ENCODE measurements around the gene PIGU.
"Not testable (repeated sequence)": the region's sequence is repeated elsewhere in the genome, so short reads cannot be mapped to it uniquely, and the experiment has no call there.

Gene PIGU

DNA sequence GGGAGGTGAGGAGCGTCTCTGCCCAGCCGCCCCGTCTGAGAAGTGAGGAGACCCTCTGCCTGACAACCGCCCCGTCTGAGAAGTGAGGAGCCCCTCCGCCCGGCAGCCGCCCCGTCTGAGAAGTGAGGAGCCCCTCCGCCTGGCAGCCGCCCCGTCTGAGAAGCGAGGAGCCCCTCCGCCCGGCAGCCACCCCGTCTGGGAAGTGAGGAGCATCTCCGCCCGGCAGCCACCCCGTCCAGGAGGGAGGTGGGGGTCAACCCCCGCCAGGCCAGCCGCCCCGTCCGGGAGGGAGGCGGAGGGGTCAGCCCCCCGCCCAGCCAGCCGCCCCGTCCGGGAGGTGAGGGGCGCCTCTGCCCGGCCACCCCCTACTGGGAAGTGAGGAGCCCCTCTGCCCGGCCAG lies 18.2 kb downstream of the PIGU start:
- not testable (repeated sequence) for DNase-seq

DNA sequence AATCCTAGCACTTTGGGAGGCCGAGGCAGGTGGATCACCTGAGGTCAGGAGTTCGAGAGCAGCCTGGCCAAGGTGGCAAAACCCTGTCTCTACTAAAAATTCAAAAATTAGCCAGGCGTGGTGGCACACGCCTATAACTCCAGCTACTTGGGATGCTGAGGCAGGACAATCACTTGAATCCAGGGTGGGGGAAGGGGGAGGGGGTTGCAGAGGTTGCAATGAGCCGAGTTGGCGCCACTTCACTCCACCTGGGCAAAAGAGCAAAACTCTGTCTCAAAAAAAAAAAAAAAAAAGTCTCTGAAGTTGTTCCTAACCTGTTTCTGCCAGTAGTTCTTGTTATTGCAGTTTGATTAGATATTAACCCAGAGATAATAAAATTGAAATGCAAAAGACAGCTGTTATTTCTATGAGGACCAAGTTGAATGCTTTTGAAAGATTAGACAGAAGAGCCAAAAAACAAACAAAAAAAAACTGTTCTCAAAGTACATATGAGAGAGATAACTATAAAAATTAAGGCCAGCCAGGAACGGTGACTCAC lies 22.6 kb downstream of the PIGU start:
- DNase-seq = no peak

DNA sequence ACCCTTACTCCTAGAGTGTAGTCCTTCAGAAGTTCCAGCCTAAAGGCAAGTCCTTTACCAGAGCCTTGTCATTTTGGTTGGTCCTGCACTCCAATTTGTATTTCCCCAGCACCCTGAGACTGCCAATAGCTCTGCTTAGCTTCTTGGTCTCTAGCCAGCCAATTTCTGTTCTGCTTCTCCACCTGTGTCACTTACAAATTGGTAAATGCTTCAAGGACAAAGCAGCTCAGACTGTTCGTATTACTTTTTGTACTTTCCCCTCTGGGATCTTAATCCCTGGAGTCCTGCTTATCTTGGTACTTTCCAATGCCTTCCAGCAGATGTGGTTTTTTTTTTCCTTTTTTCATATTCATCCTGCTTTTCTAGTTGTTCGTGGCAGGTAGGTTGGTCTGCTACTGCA lies 25.7 kb downstream of the PIGU start:
- DNase-seq = no peak

- no peak for DNase-seq
Observed at GRCh38 chr20:34647737-34648136, 29.2 kb downstream of the PIGU start.

DNA sequence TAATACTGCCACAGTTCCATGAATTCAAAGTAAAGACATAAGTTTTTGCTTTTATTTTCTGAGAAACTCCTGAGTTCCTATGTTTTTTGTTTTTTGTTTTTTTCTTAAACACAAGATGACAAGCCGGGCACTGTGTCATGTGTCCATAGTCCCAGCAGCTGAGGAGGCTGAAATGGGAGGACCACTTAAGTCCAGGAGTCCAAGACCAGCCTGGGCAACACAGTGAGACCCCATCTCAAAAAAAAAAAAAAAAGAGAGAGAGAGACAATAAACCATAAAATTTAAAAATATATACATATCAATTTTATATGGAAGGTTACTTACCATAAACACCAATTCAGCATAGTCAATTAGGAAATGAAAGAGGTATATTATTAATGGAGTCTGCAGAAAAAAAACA lies 31.9 kb downstream of the PIGU start:
- no peak for DNase-seq

GRCh38 chr20:34644345-34644744 lies 32.5 kb downstream of the PIGU start:
- DNase-seq = no peak

DNA sequence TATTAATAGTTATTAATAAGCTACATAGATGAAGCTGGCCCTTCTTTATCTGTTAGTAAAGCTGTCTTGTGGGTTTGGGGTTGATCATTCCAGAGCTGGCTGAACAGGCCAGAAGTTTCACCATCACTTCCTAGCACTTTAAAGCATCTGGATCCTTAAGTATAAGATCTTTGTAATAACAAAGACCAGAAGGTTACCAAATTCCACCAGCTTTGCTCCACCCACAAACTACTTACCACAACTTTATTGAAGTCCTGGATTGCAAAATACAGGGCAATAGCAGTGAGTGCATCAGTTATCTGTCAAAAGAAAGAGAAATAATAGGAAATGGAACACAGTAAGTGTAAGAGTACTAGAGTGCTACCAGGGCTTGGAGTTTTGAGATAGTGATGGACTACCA lies 33.0 kb downstream of the PIGU start:
- no peak for DNase-seq

DNA sequence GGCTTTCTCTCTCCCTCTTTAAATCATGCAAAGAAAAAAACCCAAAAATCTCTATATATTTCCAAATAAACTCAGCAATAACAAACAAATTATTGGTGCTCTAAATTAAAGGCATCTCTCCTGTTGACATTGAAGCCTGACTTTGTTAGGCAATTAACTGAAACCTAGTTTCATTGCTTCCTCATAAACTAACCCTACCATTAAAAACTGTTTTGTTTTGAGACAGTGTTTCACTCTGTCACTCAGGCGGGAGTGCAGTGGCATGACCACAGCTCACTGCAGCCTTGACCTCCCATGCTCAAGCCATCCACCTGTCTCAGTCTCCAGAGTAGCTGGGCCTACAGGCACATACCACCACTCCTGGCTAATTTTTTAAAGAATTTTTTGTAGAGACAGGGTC lies 34.9 kb downstream of the PIGU start:
- no peak for DNase-seq

- DNase-seq = no peak
Observed at GRCh38 chr20:34639755-34640222, 37.1 kb downstream of the PIGU start.

DNA sequence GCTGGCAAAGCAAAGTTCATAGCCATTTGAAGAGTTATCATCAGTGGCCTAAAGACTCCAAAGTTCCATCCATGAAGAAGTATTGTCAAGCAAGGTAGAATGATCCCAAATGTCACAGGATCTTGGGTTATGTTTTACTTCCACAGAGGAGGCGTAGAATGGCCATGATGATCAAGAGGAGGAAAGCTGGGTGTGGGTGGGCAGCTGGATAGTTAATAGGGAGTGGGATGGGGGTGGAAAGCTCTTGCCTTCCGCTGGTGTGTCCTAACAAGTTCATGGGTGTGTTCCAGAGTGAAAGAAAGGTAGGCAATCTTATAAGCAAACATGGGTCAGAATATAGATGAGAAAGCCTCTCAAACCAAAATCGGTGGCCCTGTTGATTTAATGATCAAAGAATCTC lies 38.4 kb downstream of the PIGU start:
- DNase-seq = no peak

DNA sequence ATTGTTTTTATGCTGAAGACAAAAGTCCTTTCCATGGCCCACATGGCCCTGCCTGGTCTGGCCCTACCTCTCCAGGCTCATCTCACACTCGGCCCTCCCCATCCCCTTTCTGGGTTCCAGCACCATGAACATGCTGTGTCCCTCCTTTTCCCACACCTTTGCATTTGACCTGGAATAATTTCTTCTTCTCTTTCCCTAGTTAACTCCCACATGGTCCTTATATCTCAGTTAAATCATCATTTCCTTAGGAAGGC lies 38.9 kb downstream of the PIGU start:
- DNase-seq = no peak

DNA sequence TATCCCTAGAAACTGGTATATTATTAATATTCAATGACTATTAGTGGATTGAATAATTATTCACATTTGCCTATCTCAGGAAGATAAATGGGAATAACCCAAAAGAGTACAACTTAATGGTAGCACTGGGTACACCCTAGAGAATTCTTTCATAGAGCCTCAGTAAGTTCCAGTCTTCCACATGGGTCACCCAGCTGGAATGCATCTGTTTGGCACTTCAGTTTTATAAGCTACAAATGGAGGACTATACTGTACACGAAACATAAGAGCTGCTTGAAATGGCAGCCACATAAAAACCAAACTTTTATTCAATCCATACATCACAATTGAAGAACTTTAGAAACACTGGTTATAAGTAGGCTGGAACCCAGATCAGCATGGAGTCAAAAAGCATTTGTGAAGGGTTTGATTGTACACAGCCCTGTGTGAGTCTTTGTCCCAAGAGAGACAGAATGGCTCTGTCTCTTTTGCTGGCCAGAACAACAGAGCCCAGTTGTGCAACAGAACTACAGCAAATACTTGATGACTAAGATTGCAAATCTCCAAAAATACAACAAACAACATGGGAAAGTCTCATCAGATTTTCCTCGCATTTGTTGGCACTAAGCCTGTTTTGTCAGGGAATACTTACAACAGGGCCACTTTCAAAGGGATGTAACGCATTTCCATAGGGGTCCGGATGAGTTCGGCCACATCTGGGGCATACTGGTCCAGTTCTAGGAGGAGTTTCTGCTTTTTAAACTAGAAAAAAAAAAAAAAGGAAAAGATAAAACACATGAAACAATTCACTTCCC lies 39.5 kb downstream of the PIGU start:
- DNase-seq = no peak

DNA sequence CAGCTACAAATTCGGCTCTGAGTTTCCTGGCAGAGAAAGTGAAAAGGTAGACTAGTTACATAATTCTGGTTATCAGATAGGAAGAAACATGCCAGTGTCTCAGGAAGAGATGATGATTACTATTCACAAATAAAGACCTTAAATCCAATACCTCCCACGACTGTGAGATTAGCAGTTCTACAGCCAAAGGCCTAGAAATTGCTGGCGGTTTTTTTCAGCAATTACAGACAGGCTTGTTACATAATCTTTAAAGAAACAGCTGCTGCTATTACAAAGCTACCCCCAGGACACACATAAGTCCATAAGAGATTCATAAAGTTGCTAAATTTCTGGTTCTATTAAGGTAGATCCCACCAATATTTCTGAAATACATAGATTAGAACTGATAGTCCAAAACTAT lies 40.2 kb downstream of the PIGU start:
- DNase-seq = no peak

- DNase-seq = no peak
Observed at GRCh38 chr20:34634392-34634791, 42.5 kb downstream of the PIGU start.

DNA sequence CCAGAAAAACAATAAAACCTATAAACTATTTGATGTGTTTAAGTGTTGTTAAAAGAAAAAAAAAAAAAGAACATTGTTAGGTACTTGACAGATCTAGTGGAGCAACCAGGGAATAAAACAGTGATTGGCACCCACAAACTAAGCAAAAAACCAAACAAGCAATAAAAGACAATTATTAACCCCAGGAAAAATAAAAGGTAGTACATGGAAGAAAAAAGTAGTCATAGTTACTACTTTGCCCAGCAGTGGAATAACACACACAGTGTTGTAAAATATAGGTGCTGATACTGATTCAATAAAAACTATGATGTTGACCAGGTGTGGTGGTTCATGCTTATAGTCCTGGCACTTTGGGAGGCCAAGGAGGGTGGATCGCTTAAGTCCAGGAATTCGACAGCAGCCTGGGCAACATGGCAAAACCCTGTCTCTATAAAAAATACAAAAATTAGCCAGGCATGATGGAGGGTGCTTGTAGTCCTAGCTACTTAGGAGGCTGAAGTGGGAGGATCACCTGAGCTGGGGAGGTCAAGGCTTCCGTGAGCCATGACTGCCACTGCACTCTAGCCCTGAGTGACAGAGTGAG lies 43.9 kb downstream of the PIGU start:
- no peak for DNase-seq

GRCh38 chr20:34629904-34630303 lies 47.0 kb downstream of the PIGU start:
- DNase-seq = no peak

- no peak for DNase-seq
Observed at GRCh38 chr20:34629342-34629741, 47.5 kb downstream of the PIGU start.

- no peak for DNase-seq
Observed at GRCh38 chr20:34628026-34628425, 48.9 kb downstream of the PIGU start.

DNA sequence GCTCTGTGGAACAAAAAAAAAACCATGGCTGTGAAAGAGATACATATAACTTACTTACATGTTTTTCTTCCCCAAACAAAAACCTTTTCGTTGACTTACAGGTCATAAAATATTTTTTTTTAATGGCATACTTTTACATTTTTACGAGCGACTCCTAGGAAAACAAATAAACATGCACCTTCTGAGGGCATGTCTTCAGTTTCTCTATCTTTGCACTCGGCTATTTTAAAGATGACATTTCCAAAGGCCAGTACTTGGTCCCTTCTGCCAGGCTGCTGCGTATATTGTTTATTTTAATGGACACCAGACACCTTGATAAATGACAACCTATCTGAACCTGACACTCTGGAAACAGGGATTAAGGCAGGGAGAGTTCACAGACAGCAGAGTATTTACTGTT lies 49.4 kb downstream of the PIGU start:
- DNase-seq = no peak

- DNase-seq = no peak
Observed at GRCh38 chr20:34626992-34627391, 49.9 kb downstream of the PIGU start.

DNA sequence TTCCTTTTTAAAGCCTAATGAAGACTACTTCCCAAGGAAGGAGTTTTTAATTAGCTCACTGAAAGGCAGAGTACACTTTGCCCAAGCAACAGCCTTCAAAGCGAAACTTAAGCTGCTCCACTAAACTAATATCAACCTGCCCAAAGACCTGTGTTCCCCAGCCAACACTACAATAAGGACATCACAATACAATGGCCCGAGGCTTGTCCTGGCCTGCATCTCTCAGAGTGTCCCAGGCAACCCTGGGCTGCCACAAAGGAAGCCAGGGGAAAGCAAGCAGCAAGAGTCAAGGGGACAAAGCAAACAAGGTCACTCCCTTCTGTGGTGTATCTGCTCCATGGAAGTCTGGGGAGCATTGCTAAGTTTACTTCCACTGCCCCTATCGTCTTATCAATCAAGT lies 52.3 kb downstream of the PIGU start:
- DNase-seq = no peak

DNA sequence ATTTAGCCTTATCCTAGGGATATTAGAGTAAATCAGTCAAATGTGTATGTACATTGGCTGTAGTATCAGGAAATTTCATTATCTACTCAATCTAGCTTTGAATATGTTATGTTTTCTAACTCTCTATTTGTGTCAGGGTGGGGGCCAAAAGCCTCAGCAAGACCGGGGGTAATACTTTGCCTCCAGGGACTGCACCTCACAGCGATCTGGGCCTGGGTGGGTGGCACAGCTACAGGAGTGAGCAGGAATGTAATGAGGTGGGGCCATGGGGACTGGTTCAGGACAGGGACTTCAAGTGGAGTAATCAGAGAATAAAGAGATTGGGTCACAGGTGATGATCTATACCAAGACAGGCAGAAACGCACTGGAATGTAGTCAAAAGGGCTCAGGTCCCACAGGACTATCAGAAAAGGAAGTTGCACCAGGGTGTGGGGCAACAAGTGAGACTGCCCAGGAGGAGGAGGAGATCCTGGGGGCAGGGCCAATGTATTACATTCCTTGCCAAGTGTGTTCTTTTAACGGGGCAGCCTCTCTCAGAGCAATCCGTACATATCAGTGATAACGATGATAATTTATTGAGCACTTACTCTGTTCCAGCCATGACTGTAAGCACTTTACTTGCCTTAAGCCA lies 54.0 kb downstream of the PIGU start:
- peak; percentile 9 for DNase-seq

GRCh38 chr20:34621383-34622367 lies 55.2 kb downstream of the PIGU start:
- DNase-seq = peak; percentile 38
